HepG2 (cell line): ENCODE measurements around the gene CCDC57. TPM values are rescaled to one million over a fixed set of nuclear protein-coding genes. Genes with fewer than 3 reads are reported as not detected.

Experiments used
- ARID4A ChIP-seq: sonication (generic); formaldehyde crosslinking; IDR thresholded peaks from 2 replicates; pipeline ENCODE4 v1.5.0; 2020; ENCODE audit warnings: mild to moderate bottlenecking, missing genetic modification reagents, borderline replicate concordance
- FLYWCH1 ChIP-seq: sonication (generic); formaldehyde crosslinking; IDR thresholded peaks from 2 replicates; pipeline ENCODE4 v1.8.1; 2023; ENCODE audit warnings: mild to moderate bottlenecking, missing genetic modification reagents
- HOXA9 ChIP-seq: sonication (generic); formaldehyde crosslinking; IDR thresholded peaks from 2 replicates; pipeline ENCODE4 v1.8.1; 2022; ENCODE audit warnings: missing genetic modification reagents, mild to moderate bottlenecking, moderate library complexity, borderline replicate concordance
- KLF15 ChIP-seq: sonication (generic); formaldehyde crosslinking; IDR thresholded peaks from 2 replicates; pipeline ENCODE4 v1.8.1; 2023; ENCODE audit warnings: borderline replicate concordance, mild to moderate bottlenecking, inconsistent platforms, missing genetic modification reagents, mixed read lengths
- PRDM15 ChIP-seq: sonication (generic); formaldehyde crosslinking; IDR thresholded peaks from 2 replicates; pipeline ENCODE4 v1.4.0; 2020; ENCODE audit warnings: missing genetic modification reagents
- THAP11 ChIP-seq: IDR thresholded peaks from 2 replicates; pipeline ENCODE4 v1.6.1; 2016; ENCODE audit warnings: missing biosample characterization, missing genetic modification reagents
- ZNF143 ChIP-seq: sonication (generic); formaldehyde crosslinking; IDR thresholded peaks from 2 replicates; pipeline ENCODE4 v1.4.0; 2020; ENCODE audit warnings: missing genetic modification reagents
- ZNF256 ChIP-seq: sonication (generic); formaldehyde crosslinking; conservative IDR thresholded peaks from 2 replicates; pipeline ENCODE4 v1.4.0; 2020; ENCODE audit warnings: missing genetic modification reagents
- ZNF343 ChIP-seq: sonication (generic); formaldehyde crosslinking; IDR thresholded peaks from 2 replicates; pipeline ENCODE4 v1.4.0; 2020; ENCODE audit warnings: mild to moderate bottlenecking, missing genetic modification reagents
- ZNF646 ChIP-seq: sonication (generic); formaldehyde crosslinking; IDR thresholded peaks from 2 replicates; pipeline ENCODE4 v1.9.0; 2021; ENCODE audit warnings: mild to moderate bottlenecking, missing genetic modification reagents
- ZNF672 ChIP-seq: sonication (generic); formaldehyde crosslinking; IDR thresholded peaks from 2 replicates; pipeline ENCODE4 v1.8.1; 2022; ENCODE audit warnings: missing genetic modification reagents
- ZNF713 ChIP-seq: sonication (generic); formaldehyde crosslinking; IDR thresholded peaks from 2 replicates; pipeline ENCODE4 v1.4.0; 2020; ENCODE audit warnings: mild to moderate bottlenecking, missing genetic modification reagents
- polyA plus RNA-seq, 8 experiments: library from polyadenylated mRNA; depleted of rRNA in 3 of 8; stranded (reverse) in 7 of 8; unstranded in 1 of 8; fragments of >200 nt; fragmentation: Illumina TruSeq in 4 of 8; extraction: Trizol in 4 of 8; gene quantifications; 2 replicates each; pipeline versions ENCODE4 v1.2.1 to v1.2.3, GENCODE V29; 2011 to 2016; ENCODE audit warnings: low read depth in 4 of 8, missing spikeins in 1 of 8, mixed read lengths in 1 of 8; ENCODE audit not compliant: insufficient read depth in 1 of 8
- total RNA-seq, 5 experiments: library from RNA; depleted of rRNA; stranded (reverse); fragments of >200 nt; fragmentation: Illumina TruSeq; extraction: Trizol; gene quantifications; 2 replicates each; pipeline ENCODE4 v1.2.3, GENCODE V29; 2016; ENCODE audit warnings: low read depth in 1 of 5

Gene CCDC57
- total and polyA plus RNA-seq, 2 of the 13 experiments (the other 11 are each of a cell fraction or from before 2014, with no cell fraction given) = 59.3 to 59.9 TPM

- TF ChIP-seq KLF15 (no peak), ARID4A (CRISPR knock-in tag) (no peak; the same call in 1 of the 2 replicates), ZNF256 (CRISPR knock-in tag) (no peak), FLYWCH1 (CRISPR knock-in tag) (0 out of 2 replicates have a peak, but pooled peaks have one; percentile 76), PRDM15 (CRISPR knock-in tag) (no peak), HOXA9 (no peak), ZNF143 (no peak), THAP11 (CRISPR knock-in tag) (no peak), ZNF713 (no peak), ZNF672 (CRISPR knock-in tag) (no peak), ZNF646 (CRISPR knock-in tag) (no peak), ZNF343 (no peak)
Measured at GRCh38 chr17:82098939-82099763, 113.5 kb downstream of the CCDC57 start (continued).
